Dedifferentiated amniotic fluid mesenchymal stem cell (primary cell): Measurements from ENCODE around the gene GALR2.

Source experiments
- DNase-seq: peaks from one replicate; pipeline ENCODE4 v3.0.0-alpha.2; 2016; ENCODE audit errors: extremely low spot score

The GALR2 gene

GRCh38 chr17:76124582-76125390, 50.2 kb downstream of the GALR2 start:
- no peak for DNase-seq

- no peak for DNase-seq
These were observed 50.8 kb downstream of the GALR2 start for GRCh38 chr17:76125391-76125675.

- no peak for DNase-seq
These were observed 51.3 kb downstream of the GALR2 start for GRCh38 chr17:76125922-76126321.
